Progenitor cell of endocrine pancreas (in vitro differentiated cells): ENCODE results near the gene TDRD10. TPM values are rescaled to one million over a fixed set of nuclear protein-coding genes. Genes with fewer than 3 reads are reported as not detected.
"Not testable (repeated sequence)": the region's sequence is repeated elsewhere in the genome, so short reads cannot be mapped to it uniquely, and the experiment has no call there.

Experiments
- DNase-seq: peaks from one replicate; pipeline ENCODE4 v3.0.0; 2021; ENCODE audit warnings: low spot score; ENCODE audit not compliant: unreplicated experiment
- H3K27ac Mint-ChIP-seq: 2 replicates; pipeline ENCODE4 v1.8.0; 2021; ENCODE audit warnings: mild to moderate bottlenecking, moderate library complexity, mixed read lengths
- H3K27me3 Mint-ChIP-seq: 2 replicates; pipeline ENCODE4 v1.8.0; 2021; ENCODE audit warnings: mixed read lengths
- H3K36me3 Mint-ChIP-seq: 2 replicates; pipeline ENCODE4 v1.8.0; 2022; ENCODE audit warnings: mixed read lengths; ENCODE audit not compliant: insufficient read depth
- H3K4me1 Mint-ChIP-seq: 2 replicates; pipeline ENCODE4 v1.8.0; 2021; ENCODE audit warnings: low read depth, mixed read lengths
- H3K4me3 Mint-ChIP-seq: 2 replicates; pipeline ENCODE4 v1.8.0; 2021; ENCODE audit warnings: low read depth, mild to moderate bottlenecking, moderate library complexity, mixed read lengths
- H3K9me3 Mint-ChIP-seq: 2 replicates; pipeline ENCODE4 v1.8.0; 2021; ENCODE audit warnings: low read depth, mixed read lengths
- total RNA-seq: library from RNA; stranded (reverse); gene quantifications from 2 replicates; pipeline ENCODE4 v1.2.1, GENCODE V29; 2021
- TF ChIP-seq, protein P1 (sequence below): fragments of 200-600 bp; sonication (generic); IDR thresholded peaks from one replicate; pipeline ENCODE4 v1.5.0; 2021; ENCODE audit warnings: antibody characterized with exemption, mild to moderate bottlenecking; ENCODE audit not compliant: unreplicated experiment

Gene TDRD10
- total RNA-seq, 1 donor from 2014 or later, result not detected

DNA sequence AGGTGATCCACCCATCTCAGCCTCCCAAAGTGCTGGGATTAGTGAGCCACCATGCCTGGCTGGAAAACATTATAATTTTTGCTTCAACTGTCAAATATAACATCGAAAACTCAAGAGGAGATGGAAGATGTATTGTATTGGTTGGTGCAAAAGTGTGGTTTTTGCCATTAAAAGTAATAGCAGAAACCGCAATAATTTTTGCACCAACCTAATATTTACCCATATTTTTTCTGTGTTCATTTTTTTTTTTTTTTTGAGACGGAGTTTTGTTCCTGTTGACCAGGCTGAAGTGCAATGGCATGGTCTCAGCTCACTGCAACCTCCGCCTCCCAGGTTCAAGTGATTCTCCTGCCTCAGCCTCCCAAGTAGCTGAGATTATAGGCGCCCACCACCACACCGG lies 27.3 kb downstream of the TDRD10 start:
- Mint-ChIP-seq H3K4me3 (no peak overlapping the region), H3K27me3 (peaks cover 1% of the 10 kb centered on the region), H3K36me3 (no peaks in the 10 kb centered on the region), H3K4me1 (no peaks in the 10 kb centered on the region), H3K27ac (no peak overlapping the region), H3K9me3 (peaks cover 4% of the 10 kb centered on the region)
- TF ChIP-seq, protein P1, sequence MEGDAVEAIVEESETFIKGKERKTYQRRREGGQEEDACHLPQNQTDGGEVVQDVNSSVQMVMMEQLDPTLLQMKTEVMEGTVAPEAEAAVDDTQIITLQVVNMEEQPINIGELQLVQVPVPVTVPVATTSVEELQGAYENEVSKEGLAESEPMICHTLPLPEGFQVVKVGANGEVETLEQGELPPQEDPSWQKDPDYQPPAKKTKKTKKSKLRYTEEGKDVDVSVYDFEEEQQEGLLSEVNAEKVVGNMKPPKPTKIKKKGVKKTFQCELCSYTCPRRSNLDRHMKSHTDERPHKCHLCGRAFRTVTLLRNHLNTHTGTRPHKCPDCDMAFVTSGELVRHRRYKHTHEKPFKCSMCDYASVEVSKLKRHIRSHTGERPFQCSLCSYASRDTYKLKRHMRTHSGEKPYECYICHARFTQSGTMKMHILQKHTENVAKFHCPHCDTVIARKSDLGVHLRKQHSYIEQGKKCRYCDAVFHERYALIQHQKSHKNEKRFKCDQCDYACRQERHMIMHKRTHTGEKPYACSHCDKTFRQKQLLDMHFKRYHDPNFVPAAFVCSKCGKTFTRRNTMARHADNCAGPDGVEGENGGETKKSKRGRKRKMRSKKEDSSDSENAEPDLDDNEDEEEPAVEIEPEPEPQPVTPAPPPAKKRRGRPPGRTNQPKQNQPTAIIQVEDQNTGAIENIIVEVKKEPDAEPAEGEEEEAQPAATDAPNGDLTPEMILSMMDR, result no peak
- DNase-seq, result no peak

DNA sequence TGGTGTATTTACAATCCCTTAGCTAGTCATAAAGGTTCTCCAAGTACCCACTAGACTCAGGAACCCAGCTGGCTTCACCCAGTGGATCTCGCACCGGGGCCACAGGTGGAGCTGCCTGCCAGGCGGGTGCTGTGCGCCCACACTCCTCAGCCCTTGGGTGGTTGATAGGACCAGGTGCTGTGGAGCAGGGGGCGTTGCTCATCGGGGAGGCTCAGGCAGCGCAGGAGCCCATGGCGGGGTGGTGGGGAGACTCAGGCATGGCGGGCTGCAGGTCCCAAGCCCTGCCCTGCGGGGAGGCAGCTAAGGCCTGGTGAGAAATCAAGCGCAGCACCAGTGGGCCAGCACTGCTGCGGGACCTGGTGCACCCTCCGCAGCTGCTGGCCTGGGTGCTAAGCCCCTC lies 29.9 kb downstream of the TDRD10 start:
- not testable (repeated sequence) for DNase-seq, H3K4me3 Mint-ChIP-seq, H3K4me1 Mint-ChIP-seq, H3K27ac Mint-ChIP-seq, H3K36me3 Mint-ChIP-seq, H3K9me3 Mint-ChIP-seq, H3K27me3 Mint-ChIP-seq

- Mint-ChIP-seq H3K4me3 (no peak overlapping the region), H3K4me1 (no peaks in the 10 kb centered on the region), H3K36me3 (no peaks in the 10 kb centered on the region), H3K27me3 (peaks cover 14% of the 10 kb centered on the region), H3K27ac (no peak overlapping the region), H3K9me3 (peaks cover 6% of the 10 kb centered on the region)
- TF ChIP-seq, protein P1, result peak; percentile 66
- DNase-seq, result peak; percentile 46
These were observed 32.2 kb downstream of the TDRD10 start for GRCh38 chr1:154533952-154534844.

DNA sequence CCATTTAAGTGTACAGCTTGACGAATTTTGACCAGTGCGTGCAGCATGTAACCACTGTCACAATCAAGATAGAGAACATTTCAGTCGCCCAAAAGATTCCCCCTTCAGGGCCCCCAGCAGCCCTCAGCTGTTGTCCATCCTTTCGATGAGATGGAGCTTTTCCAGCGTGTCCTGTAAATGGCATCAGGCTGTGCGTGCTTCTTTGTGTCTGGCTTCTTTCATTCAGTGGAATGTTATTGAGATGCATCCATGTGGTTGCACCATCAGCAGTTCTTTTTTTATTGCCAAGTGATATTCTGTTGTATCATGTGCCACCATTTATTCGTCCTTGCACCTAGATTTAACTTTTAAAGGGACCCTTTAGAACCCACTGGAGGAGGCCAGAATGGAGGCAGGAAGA lies 34.6 kb downstream of the TDRD10 start:
- TF ChIP-seq, protein P1, result no peak
- peaks cover 28% of the 10 kb centered on the region for H3K27me3 Mint-ChIP-seq
- H3K4me3 Mint-ChIP-seq, result no peak overlapping the region
- DNase-seq, result no peak
- peaks cover 3% of the 10 kb centered on the region for H3K9me3 Mint-ChIP-seq
- H3K4me1 Mint-ChIP-seq, result peaks cover 2% of the 10 kb centered on the region
- H3K36me3 Mint-ChIP-seq, result no peaks in the 10 kb centered on the region
- no peak overlapping the region for H3K27ac Mint-ChIP-seq

- no peaks in the 10 kb centered on the region for H3K36me3 Mint-ChIP-seq
- H3K4me1 Mint-ChIP-seq, result peaks cover 2% of the 10 kb centered on the region
- no peak for DNase-seq
- peaks cover 44% of the 10 kb centered on the region for H3K27me3 Mint-ChIP-seq
- H3K9me3 Mint-ChIP-seq, result peaks cover 3% of the 10 kb centered on the region
- no peak overlapping the region for H3K4me3 Mint-ChIP-seq
- H3K27ac Mint-ChIP-seq, result no peak overlapping the region
- TF ChIP-seq, protein P1, result no peak
These were observed 37.8 kb downstream of the TDRD10 start for GRCh38 chr1:154539486-154540483.
